Skin epidermis (tissue), 12 donors: ENCODE data around the gene KIAA0513.
A peak's percentile ranks its signal among the peaks of the same experiment; 100 is the strongest.

Experiments used
- H3K27ac ChIP-seq, 21 experiments: fragments of 200-600 bp; sonication (generic) in 11 of 21; one replicate each; pipeline ENCODE4 v1.5.0; 2020; ENCODE audit warnings: mild to moderate bottlenecking in 3 of 21, inconsistent platforms in 2 of 21, moderate library complexity in 2 of 21
- H3K4me3 ChIP-seq, 7 experiments: fragments of 200-600 bp; sonication (generic) in 2 of 7; one replicate each; pipeline ENCODE4 v1.5.0; 2020; ENCODE audit warnings: inconsistent platforms in 2 of 7, mild to moderate bottlenecking in 2 of 7, moderate library complexity in 1 of 7

The KIAA0513 gene

DNA sequence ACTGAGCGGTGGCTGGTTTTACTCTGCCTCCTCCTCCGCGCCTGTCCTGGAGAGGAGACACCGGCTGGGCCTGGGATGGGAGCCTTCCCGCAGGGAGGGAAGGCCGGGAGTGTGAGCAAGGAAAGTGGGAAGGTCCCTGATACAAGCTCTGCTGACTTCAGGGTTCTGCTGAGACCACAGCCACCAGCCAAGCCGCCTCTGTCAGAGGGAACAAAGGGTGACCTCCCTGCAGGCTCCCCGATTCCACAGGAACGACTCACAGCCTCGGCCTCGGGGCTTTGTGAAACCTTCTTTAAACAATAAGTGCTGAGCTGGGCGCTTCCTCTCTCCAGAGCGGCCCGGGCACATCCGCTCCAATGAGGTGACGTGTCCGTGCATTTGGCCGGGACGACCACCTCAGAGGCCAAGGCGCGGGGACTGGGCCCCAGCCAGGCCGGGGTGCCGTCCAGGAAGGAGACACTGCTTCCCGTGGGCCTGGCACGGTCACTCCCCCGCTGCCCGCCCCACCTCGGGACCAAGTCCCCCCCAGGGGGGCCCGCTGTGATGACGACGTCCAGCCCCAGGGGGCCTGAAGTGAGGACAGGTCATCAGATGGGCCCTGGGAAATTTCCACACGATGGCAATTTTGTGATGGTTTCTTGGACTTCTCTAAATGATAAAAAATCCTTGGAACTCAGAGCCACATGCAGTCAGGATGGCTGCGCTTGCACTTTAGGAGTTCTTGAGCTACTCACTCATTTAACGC lies 96.5 kb downstream of the KIAA0513 start:
- Histone ChIP-seq H3K4me3 (no peak overlapping the region), H3K27ac (peak overlapping the region in 16 of 21 experiments; percentile 10 to 80 (median 44))

DNA sequence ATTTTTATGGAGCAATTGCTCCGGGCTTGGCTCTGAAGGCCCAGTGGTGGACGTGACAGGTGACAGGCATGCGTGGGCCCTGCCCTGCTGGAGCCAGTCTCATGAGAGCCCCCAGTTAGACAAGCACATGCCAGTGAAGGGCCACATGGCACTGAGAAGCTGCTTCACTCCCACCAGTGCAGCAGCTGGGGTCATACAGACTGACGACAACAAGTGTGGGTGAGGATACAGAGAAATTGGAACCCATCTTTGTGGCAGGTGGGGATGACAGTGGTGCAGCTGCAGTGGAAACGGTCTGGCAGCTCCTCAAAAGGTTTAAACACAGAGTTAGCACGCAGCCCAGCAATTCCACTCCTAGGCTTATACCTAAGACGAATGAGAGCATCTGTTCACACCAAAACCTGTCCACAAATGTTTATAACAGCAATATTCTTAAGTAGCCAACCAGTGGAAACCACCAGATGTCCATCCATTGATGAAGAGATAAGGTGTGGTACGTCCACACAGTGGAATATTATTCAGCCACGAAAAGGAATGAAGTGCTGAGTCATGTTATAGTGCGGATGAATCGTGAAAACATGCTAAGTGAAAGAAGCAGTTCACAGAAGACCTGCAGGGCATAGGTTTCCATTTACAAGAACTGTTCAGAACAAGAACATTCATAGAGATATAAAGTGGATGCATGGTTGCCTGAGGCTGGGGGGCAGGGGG lies 97.2 kb downstream of the KIAA0513 start:
- Histone ChIP-seq H3K4me3 (no peak overlapping the region), H3K27ac (peak overlapping the region in 7 of 21 experiments; percentile 17 to 80 (median 65))

DNA sequence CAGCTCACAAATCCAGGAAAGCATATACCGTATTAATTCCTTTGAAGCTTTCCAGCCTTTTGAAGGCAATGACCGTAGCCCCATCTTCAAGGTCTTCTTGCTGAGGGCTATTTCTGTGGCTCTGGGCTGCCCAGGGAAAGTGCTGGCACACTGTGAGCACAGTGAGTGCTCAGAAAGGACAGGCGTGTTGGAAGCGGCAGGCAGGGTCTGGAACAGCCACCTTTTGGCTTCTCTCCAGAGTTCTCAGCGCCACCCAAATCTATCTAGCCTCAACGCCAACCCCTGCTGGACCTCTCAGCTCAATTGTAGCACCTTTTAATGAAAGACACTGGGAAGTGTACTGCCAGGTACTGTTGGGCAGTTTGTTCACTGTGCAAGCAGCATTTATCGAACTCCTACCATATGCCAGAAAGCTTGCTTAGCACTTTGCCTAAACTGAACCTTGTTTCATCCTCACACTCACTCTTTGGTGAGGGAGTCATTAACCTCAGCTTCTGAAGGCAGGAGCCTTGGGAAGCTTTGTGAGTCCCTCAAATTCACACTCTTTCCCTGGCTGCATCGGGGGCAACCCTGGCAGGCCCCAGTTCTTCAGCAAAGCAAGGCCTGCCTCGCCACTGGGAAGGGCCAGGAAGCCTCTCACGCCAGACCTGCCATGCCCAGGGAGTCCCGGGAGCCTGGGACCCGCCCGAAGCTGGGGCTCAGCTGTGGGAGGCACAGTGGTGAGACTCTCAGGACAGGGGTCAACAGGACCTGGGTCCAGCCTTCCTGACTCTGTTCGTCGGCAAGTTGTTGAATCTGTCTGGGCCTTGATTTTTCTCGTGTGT lies 98.2 kb downstream of the KIAA0513 start:
- H3K4me3 ChIP-seq = no peak overlapping the region
- peak overlapping the region in 4 of 21 experiments; percentile 51 to 75 (median 65) for H3K27ac ChIP-seq

DNA sequence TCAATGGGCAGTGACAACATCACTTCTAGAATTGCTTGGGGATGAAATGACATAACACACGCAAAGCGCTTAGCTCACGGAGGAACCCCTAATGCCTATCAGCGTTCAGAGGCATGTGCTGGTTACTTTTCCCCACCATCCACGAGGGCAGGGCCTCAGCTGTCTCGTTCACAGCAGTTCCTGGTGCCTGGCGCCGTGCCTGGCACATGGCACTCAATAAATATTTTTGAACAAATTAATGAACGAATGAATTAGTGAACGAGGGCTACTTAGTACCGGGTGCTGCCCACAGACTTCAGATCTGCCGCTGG lies 98.8 kb downstream of the KIAA0513 start:
- Histone ChIP-seq H3K27ac (peak overlapping the region in 13 of 21 experiments; percentile 10 to 75 (median 50)), H3K4me3 (no peak overlapping the region)

DNA sequence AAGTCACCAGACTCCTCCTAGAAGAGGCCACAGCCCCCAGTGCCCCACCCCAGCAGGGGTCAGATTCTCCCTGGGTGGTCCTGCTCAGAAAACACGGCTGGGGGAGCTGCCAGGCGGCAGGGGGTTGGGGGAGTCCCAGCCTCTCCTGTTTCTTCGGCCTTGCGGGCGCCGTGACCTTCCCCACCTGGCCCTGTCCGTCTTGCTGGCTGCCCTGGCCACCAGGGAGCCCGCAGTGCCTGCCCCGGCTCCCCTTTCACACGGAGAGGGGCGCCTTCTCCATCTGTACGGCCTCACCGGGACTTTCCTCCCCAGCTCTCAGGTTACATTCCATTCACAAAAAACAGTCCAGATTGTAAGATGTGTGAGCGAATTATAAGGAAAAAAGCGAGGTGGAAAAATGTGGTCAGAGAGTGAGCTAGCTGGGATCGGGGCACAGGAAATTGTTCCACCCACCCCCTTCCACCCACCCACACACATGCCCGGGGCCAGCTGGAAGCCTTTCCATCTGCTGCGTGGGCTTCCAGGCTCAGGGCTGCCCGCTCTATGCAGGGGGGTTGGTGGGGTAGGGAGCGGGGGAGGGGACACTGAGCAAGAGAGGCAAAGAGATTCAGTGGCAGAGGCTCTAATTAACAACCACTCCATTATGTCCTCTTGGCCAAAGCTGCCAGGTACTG lies 99.2 kb downstream of the KIAA0513 start:
- H3K4me3 ChIP-seq = no peak overlapping the region
- H3K27ac ChIP-seq = peak overlapping the region in 13 of 21 experiments; percentile 10 to 75 (median 50)

DNA sequence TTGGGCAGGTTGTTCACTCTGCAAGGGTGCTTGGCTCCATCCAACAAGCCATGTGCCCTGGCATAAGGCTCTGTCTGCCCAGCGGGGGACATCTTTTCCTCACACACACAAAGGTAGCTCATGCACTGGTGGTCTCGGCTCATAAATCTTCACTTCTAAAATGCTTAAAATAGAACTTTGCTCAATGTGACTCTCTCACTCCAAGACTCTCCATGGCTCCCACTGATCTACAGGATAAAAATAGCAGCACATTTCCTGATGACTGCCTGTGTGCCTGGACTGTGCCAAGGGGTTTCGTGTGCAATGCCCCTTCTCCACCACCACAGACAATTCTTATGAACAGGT lies 99.8 kb downstream of the KIAA0513 start:
- peak overlapping the region in 1 of 21 experiments; percentile 75 for H3K27ac ChIP-seq
- no peak overlapping the region for H3K4me3 ChIP-seq

DNA sequence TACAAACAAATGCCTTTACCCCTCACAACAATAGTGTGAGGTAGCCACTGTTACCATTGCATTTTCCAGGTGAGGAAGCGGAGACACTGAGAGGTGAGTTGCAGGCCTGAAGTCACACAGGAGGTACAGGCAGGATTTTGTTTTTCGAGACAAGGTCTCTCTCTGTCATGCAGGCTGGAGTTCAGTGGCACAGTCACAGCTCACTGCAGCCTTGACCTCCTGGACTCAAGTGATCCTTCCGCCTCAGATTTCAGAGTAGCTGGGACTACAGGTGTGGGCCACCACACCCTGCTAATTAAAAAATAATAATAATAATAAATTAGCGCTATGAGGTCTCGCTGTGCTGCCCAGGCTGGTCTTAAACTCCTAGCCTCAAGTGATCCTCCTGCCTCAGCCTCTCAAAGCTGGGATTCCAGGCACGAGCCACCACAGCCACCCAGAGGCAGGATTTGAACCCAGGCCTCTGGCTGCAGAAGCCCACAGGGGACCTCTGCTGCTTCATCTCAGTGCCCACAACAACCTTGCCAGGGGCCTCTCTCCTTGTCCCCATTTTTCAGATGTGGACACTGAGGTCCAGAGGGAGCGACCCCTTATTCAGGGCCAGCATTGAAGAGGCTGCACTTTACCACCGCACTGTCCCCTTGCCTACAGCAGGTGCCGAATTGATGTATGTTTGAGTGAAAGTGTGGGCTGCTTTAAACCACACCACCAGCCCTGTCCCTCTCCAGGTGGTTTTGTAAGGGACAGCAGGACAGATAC lies 100.7 kb downstream of the KIAA0513 start:
- Histone ChIP-seq H3K27ac (no peak overlapping the region), H3K4me3 (no peak overlapping the region)

DNA sequence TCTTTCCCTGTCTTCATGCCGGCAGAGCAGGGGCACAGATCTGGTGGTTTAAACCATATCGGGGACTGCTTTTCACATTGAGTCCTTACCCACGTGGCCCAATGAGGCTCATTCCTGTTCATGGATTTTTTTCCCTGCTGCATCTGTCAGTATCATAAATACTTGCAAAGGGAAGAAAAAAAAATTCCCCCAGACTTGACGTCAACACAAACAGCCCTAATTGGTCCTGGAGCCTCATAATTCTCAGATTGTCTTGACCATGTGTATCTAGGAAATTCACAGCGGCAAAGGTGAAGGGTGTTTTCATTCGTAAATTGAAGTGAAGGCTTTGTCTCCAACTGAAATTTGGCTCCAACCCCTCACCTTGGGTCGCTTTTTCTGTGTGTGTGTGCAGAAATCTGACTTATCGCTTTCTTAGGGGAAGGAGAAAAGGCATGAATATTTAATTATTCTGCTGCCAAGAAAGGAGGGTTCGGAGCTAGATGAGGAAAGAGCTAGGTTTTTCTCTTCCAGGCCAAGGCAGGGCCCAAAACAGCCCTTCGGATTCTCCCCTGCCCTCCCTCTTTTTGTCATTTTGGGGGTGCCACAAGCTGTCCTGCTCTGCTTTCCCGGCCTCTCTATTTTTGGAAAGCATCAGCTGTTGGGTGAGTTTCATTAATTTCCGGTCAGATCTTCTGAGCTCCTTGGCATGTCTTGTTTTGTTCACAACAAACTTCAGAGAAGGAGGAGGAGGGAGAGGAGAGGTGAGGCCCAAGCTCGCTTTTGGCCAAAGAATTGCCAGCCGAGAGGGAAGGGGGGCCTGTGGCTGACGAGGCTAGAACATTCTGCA lies 102.5 kb downstream of the KIAA0513 start:
- peak overlapping the region in 19 of 21 experiments; percentile 3 to 82 (median 53) for H3K27ac ChIP-seq
- no peak overlapping the region for H3K4me3 ChIP-seq

DNA sequence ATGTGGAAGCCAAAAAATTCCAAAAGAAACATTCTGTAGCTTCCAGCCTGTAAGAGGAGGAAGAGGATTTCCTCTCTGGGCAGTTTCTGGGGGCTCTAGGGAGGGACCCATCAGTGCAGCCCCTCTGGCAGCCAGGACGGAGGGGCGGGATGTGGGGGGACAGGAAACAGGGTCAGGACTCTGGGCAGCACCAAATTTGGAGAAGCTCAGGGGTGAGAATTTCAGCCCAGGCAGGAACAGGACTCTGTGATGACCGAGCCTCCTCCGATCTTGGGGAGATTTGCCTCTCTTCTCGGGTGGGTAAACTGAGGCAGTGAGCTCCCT lies 103.1 kb downstream of the KIAA0513 start:
- Histone ChIP-seq H3K4me3 (no peak overlapping the region), H3K27ac (peak overlapping the region in 18 of 21 experiments; percentile 3 to 82 (median 55))

DNA sequence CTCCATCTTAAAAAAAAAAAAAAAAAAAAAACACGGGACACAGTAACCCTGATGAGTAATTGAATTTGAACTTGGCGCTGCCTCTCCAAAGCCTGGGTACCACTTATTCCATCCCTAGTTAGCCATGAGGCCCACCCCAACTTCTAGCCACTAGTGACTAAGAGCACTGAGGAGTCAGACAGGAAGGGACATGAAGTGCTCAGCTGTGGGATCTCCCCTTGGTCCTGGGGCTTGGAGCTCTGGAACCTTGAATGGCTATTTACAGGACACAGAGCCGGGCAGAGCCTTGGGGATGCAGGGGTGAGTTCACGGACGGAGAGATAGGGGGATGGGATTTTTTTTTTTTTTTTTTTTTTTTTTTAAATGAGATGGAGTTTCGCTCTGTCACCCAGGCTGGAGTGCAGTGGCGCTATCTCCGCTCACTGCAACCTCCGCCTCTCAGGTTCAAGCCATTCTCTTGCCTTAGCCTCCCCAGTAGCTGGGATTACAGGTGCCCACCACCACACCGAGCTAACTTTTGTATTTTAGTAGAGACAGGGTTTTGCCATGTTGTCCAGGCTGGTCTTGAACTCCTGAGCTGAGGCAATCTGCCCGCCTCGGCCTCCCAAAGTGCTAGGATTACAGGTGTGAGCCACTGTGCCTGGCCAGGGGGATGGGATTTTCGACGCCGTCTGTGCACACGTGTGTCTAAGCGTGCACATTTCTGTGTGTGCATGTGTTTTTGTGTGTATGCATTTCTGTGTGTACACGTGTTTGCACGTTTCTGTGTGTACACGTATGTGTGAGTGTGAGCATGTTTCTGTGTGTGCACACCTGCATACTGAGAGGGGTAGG lies 105.1 kb downstream of the KIAA0513 start:
- Histone ChIP-seq H3K4me3 (no peak overlapping the region), H3K27ac (no peak overlapping the region)

DNA sequence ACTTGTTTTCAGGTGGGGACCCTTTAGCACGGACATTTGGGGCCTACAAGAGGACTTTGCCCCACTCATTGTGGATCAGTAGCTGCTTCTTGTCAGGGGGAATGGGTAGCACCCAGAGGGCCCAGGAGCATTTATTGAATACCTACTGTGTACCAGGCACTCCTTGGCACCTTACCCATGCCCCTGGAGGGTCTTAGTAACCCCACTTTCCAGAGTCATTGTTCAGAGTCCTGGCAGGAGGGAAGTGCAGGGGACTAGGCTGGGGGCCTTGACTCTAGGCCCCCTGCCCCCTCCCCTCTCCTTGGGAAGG lies 105.7 kb downstream of the KIAA0513 start:
- Histone ChIP-seq H3K4me3 (no peak overlapping the region), H3K27ac (no peak overlapping the region)

DNA sequence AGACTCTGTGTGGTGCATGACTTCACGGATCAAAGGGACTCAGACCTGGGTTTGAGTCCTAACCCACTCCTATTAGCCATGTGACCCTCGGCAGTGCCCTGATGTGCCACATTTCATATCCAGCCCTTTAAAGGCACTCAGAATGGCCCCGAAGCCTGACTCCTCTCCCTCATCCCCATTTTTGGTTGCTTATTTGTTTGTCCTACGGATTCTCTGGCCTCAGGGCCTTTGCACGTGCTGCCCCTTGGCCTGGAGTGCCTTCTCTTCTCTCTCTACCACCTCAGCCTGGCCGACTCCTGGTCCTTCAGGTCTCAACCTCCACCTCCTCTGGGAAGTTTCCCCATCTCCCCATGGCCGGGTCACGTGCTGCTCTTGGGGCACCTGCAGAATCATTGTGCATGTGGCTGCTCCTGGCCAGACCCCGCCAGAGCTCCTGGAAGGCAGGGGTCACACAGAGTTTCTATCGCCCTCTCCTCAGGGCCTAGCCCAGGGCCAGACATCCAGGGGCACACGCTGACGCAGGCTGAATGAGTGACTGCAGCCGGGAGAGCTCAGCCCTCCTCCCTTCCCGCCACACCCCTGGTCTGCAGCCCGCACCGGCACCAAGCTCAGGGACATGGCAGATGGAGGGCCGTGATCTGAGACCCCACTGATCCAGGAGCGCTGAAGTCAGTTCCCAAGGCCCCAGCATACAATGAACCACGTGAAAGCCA lies 106.6 kb downstream of the KIAA0513 start:
- H3K27ac ChIP-seq = peak overlapping the region in 2 of 21 experiments; percentile 27 to 43
- no peak overlapping the region for H3K4me3 ChIP-seq

DNA sequence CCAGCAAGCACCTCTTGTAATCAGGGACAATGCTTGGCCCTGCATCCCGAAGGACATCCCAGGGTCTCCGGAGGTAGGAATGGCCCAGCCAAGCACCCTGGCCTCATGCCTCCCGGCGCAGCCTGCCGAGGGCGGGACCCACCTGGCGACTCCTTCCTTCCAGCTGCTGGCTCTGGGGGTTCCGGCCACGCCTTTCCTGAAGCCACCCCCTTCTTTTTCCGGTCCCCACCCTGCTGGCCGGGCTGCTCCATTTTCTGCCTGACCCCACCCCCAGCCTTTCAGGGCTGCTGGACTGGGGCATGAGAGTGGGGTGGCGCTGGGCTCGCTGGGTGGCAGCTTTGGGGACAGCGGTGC lies 107.2 kb downstream of the KIAA0513 start:
- Histone ChIP-seq H3K27ac (peak overlapping the region in 3 of 21 experiments; percentile 18 to 43 (median 27)), H3K4me3 (no peak overlapping the region)

DNA sequence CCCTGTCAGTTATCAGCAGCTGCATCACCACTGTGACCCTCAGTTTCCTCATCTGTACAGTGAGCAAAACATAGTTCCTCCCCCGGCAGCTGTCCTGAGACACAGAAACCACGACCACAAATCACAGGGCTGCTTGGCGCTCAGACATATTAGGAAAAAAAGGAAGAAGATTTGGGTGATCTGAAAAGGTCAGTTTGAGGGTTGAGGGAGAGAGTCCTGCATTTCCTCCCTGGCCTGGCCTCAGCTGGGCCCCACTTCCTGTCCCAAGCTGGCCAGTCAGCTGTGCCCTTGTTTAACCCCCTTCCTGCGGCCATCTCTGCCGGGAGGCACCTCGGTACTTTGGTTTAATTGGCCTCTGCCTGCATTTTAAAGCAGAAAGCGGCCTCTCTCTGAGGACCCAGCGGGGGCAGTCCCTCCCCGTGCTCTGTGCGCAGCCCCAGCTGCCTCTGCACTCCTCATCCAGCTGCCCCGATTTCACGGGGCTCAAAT lies 108.7 kb downstream of the KIAA0513 start:
- Histone ChIP-seq H3K27ac (peak overlapping the region in 18 of 21 experiments; percentile 3 to 90 (median 63)), H3K4me3 (peak overlapping the region in 1 of 7 experiments; percentile 15)

DNA sequence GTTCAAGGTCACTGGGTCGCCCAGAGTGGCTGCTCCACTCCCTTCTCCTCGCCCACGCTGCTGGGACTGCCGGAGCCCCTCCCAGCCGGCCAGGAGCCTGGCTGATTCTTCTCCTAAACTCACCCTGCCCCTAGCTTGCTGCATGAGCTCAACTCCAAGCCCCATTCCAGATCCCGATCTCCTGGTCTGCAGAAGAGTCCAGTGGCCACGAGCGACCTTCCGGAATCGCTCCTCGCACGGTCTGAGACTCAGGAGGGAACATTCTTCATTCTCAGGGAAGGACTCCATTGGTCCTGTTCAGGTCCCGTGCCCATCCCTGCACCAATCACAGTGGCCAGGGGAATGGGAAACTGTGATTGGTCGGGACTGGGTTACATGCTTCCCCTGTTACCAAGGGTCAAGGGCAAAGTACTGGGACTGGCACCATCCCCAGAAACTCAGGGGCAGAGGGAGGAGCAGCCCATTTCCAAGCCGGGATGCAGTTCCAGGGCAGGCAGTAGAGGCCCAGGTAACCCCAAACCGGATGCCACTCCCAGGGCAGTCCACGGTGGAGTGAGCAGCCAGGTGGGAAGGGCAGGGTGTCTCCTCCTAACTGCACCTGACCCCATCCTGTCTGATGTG lies 109.2 kb downstream of the KIAA0513 start:
- Histone ChIP-seq H3K4me3 (peak overlapping the region in 3 of 7 experiments; percentile 15 to 21 (median 18)), H3K27ac (peak overlapping the region in 20 of 21 experiments; percentile 3 to 90 (median 70))

DNA sequence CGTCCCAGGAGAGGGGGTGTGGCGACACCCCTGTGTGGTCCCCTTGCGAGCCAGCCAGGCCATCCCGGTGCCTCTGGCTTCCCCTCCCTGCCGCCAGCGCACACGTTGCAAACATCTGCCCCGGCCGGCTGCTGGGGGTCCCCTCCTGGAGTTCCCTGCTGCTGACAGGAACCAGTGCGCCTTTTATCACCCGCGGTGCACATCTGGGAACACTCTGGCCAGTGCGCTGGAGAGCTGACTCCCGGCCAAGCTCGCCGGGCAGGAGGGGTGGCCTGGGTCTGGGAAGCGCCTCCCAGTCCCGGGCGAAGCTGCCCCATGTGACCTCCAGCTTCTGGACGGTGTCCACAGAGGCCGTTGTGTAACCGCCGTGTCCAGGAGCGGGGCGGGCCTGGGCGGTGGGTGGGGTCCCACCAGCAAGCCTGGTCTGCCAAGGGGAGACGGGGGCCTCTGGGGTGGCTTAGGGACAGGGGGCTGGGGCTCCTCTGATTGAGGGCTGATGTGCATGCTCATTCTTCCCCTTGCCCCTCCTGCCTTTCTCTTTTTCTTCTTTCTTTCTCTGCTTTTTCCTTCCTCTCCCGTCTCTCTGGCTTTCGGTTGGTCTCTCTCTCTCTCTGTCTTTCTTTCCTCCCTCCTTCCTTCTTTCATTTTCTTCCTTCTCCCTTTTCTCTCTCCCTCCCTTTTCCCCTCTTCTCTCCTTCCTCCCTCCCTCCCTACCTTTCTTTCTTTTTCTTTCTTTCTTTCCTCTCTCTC lies 109.9 kb downstream of the KIAA0513 start:
- Histone ChIP-seq H3K27ac (peak overlapping the region in 20 of 21 experiments; percentile 3 to 90 (median 68)), H3K4me3 (peak overlapping the region in 4 of 7 experiments; percentile 14 to 21 (median 16))
